ENCODE measurements around the gene ALKBH3.

DNA sequence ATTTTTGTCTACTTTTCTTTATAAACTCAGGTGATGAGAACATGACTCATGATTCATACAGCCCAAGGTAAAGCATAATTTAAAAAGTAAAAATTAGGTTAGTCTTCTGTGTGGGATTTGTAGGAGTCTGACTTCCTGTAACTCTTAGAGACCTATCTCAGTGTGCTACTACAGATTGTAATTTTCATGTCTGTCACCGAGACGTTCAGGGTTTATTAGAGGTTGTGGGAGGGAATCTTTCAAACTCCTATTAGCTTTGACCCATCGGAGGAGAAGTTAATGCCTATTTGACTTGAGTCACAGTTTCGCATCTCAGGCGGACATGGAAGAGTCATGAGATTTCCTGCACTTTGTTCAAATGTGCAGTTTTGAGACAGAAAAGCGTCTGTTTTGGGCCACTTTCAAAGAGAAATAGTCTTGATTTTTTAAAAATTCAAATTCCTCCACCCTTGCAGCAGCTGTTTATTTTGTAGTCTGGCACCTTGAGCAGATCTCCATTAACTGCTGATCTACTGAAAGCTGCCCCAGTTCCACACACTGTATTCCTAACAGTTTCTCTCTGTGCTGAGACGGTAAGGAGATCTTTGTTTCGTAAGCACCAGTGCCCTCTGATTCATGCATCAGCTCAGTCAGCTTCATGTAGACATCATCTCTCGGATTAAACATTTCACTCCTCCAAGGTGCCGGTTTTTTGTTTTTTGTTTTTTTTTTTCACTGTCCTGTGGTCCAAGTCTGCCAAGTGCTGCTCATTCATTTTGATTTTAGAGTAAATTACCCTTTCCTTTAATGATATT lies 24.3 kb downstream of the ALKBH3 start:
- TF ChIP-seq, protein P1, sequence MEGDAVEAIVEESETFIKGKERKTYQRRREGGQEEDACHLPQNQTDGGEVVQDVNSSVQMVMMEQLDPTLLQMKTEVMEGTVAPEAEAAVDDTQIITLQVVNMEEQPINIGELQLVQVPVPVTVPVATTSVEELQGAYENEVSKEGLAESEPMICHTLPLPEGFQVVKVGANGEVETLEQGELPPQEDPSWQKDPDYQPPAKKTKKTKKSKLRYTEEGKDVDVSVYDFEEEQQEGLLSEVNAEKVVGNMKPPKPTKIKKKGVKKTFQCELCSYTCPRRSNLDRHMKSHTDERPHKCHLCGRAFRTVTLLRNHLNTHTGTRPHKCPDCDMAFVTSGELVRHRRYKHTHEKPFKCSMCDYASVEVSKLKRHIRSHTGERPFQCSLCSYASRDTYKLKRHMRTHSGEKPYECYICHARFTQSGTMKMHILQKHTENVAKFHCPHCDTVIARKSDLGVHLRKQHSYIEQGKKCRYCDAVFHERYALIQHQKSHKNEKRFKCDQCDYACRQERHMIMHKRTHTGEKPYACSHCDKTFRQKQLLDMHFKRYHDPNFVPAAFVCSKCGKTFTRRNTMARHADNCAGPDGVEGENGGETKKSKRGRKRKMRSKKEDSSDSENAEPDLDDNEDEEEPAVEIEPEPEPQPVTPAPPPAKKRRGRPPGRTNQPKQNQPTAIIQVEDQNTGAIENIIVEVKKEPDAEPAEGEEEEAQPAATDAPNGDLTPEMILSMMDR (IDR thresholded peaks at IDR 0.05), result no peak
- TF ChIP-seq POLR2A (IDR thresholded peaks at IDR 0.05), result no peak

All from heart left ventricle (tissue), 13 donors.